H4 (cell line): Measurements from ENCODE around the gene CIB4. TPM values are rescaled to one million over a fixed set of nuclear protein-coding genes. Genes with fewer than 3 reads are reported as not detected.
"Not testable (repeated sequence)": the region's sequence is repeated elsewhere in the genome, so short reads cannot be mapped to it uniquely, and the experiment has no call there.

Source experiments
- DNase-seq: peaks from one replicate; pipeline ENCODE4 v3.0.0-alpha.2; 2015; ENCODE audit warnings: low spot score
- total RNA-seq: library from RNA; depleted of rRNA; stranded (reverse); fragments of >200 nt; shearing (Covaris generic); gene quantifications from 2 replicates; pipeline ENCODE4 v1.2.3, GENCODE V29; 2014

CIB4 gene
- total RNA-seq, 1 experiment from 2014 or later: not detected

DNA sequence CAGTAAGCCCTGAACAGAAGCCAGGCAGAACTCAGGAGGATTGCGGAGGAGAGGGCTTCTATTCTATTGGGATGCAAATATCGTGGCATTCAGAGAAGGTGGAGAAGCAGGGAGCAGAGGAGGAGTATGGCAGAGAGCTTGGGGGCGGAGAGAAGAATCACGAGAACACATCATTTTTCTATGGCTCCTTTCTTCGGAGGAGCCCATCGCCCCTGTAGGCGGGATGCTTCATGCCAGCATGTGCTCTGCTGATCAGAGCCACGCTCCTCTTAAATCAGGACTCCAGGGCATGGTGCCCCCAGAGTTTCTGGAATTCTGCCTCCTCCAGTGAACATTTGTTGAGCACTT is 71.1 kb downstream of the CIB4 start:
- no peak for DNase-seq

DNA sequence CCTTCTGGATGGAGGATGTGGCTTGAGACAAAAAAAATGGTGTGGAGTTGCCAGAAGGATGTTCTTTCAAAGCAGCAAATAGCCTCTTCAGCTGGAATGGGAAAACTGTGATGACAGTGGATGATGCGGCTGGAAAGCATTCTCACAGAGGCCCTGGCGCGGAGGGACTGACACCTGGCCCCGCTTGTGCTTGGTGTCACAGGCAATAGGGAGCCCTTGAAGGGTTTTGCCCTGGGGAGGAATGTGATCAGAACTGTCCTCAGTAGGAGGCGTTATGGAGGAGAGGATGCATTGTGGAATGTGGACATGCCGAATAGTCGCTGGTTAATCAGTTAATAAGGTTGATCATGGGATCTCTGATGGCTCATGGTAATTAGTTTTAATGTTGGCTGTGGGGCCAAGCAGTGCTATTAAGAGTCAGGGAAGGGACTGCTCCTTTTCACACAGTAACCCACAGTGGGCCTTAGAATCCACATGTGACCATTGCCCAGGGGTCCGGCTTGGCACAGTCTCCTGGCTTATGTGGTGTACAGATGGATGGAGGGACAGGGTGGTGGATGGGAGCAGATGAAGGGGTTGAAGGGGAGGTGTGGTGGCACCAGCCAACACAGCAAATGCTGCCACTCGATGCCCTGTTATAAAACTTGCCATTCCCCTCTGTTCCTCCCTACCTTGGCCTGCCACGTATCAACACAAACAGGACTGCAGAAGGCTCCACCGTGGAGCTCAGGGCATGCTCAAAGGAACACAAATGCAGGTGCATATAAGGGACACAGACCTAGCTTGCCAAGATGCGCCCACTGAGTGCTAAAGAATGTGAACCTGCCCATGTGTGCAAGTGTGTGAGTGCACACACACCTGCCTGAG is 71.7 kb downstream of the CIB4 start:
- DNase-seq: no peak

DNA sequence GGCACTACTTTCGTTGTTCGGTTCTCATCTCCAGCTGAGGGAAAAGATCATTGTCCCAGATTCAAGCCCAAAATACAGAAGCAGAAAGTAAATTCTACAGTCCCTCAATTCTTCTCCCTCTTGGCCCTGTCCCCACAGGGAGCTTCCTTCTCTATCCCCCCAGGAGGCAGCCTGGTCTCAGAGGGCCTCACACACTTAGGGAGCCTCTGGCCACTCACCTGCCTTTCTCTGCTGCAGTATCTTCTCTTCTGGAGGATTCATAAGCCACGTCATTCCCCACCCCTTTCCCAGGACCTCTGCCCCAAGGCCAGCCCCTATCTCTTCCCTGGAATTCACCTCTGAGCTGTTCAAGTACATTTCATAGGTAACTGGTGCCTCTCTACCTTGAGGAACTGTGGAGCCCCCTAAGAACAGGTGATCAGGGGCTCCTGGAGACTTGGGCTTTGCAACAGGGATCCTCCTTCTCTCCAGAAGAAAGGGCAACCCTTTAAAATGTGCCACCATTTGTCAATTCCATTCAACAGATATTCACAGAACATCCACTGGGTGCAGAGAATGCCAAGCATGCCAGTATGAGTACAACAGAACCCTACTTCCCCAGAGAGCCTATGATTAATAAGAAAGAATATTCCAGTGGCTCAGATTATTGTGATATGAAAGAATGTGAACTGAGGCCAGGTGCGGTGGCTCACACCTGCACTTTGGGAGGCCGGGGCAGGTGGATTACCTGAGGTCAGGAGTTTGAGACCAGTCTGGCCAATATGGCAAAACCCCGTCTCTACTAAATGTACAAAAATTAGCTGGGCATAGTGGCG is 72.9 kb downstream of the CIB4 start:
- DNase-seq: no peak

DNA sequence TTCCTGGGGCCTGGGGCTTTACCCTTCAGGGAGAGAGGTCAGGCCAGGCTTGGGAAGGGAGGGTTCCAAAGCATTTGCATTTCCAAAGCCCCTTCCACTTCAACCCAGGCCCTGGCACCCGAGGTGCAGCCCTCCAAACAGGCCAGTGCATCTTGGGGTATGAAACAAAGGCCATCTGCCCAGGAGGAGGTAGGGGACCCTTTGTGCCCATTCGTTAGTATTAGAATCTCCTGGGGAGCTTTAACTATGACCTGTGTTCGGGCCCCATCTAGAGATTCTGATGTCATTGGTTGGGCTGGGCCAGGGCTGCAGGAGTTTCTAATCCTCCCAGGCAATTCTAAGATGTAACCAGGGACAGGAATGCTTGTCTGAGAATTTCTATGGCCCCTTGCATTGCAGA is 73.6 kb downstream of the CIB4 start:
- no peak for DNase-seq

DNA sequence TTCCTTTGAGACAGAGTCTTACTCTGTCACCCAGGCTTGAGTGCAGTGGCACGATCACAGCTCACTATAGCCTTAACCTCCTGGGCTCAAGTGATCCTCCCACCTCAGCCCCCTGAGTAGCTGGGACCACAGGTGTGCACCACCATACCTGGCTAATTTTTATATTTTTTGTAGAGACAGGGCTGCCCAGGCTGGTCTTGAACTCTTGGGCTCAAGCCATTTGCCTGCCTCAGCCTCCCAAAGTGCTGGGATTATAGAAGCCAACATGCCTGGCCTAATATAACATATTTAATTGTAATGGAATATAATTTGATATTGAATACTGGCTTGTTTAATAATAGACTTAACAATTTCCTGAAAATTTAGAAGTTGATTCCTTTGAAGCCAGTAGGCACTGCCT is 74.4 kb downstream of the CIB4 start:
- DNase-seq: not testable (repeated sequence)

DNA sequence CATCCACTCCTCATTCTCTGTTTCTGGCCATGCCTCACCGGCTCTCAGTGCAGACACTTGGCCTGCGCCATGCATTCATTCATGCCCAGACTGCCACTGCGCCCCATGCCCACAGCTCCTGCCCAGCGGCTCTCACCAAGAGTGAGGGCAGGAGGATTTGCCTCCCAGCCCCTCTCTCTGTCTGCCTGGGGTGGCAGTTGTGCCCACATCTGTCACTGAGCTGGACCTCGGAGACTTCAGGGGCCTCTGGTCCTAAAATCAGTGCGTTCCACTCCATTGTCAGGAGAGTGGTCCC is 75.1 kb downstream of the CIB4 start:
- DNase-seq: no peak

DNA sequence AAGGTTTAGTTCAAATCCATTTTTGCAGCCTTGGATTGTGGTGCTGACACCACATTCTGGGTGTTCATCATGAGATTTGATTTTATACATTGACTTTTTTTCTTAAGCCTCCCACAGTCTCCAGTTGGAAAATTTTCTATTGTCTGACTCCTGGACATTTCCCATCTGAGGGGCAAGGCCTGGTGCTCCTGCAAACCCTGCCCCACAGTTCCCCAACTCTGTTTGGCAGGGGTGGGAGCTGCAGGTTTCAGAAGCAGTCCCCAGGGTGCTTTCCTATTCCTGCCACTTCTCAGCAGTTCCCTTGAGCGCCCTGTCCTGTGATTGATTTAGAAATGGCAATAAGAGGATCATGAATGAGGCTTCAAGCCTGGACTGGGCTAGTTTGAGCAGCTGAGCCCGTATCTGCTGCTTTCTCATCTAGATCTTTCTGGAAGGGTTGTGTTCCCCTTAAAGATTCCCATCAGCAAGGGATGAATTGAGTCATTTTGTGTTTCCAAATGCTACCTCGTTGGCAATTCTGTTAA is 77.0 kb downstream of the CIB4 start:
- no peak for DNase-seq

DNA sequence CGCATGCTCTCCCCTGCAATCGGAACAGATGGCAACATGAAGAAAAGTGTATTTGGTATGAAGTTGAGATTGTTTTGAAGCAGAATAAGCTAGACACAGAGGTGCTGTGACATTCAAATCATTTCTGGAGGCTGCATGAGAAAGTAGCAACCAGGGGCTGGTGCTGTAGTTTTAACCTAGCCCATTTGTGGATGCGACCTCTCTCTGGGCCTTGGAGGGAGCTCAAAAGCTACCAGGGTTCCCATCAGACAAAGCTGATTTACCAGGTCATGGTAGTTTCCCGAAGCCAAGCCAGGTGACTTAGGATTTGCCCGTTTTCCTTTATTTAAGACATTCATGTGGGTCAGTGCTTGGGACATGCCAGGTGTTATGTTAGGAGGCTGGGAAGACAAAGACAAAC is 77.5 kb downstream of the CIB4 start:
- no peak for DNase-seq

DNA sequence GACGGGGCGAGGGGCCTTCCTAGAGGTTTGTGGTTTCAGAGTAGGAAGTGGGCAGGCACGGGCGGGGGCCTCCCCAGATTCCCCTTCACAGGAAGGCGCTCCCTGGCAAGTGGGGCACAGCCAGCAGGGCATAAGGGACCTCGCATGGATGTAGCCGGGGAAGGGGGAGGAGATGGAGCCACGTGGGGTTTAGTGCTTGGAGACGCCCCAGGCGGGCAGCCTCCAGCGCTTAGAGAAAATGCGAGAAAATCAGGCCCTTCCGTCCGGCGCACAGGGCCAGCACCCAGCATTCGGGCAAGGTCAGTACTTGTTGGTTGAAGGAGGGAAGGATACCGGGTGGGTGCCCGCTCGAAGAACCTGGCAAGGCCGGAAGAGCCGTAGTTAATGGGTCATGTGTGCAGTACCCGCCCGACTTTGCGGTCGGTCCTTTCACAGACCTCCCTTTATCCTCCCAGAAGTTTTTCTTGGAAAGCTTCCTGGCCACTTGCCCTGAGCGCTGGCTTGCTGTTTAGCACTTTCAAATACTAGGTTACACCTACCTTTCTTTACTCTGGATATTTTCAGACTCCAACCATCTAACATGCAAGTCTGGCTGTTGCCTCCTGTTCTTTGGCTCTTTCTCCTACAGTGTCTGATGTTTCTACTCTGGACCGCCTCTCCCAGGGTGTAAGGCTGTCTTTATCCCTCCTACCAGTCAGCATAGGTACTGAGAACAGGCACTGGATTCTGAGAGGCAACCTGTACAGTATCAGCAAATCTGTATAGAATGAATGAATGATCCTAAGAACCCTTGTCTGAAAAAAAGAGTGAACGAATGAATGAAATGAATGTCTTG is 78.1 kb downstream of the CIB4 start:
- peak; percentile 81 for DNase-seq

DNA sequence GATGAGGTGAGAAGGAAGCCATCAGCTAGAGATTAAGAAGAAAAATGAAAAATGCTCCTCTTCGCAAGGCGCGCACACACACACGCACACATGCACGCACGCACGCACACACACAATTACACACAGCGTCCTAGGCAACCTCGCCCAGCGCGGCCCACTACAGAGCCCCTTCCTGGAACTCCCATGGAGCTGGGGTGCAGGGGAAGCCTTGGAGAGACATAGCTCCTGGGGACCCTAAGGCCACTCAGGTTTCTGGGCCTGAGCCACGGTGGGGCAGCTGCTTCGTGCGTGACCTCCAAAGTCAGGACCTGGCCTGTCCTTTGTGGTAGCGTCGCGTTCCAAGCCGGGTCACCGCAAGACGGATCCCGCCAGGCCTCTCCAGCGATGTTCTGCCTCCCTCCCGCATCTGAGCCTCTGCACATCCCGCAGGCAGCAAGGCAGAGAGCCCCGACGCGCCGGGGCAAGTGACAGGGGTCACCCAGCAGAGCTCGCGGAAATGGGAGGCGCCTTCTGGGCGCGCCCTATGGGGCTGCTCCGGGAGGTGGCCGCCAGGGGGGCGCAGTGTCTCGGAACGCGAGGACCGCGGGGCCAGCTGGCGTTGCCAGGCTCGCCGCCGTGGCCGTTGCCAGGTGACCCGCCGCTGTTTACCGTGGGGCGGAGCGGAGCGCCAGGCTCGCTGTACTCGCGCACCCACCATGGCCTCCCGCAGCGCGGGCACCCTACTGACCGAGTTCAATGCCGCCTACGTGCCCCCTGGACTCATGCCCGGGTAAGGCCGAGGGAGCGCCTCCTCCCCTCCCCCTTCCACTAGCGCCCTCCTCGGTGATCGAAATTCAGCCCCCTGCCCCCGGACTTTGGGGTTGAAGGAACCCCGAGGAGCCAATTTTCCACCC is 79.0 kb downstream of the CIB4 start:
- DNase-seq: peak; percentile 68

DNA sequence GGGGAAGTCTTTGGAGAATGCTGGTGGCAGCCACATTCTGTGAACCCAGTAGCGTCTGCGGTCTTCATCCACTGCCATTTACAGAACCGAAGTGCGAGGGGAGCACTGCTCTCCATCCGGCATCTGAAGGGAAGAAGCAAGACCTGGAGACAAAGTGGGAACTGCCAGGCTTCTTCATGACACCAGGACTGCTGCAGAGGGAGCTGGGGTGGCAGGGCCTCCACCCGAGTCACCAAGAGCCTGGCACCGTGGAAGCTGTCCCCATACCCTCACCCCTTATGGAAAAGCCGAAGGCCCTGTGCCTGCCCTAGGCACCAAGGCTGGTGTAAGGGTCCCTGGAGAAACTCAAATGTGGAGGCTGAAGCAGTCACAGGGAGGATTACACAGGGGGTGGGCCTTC is 79.8 kb downstream of the CIB4 start:
- no peak for DNase-seq

DNA sequence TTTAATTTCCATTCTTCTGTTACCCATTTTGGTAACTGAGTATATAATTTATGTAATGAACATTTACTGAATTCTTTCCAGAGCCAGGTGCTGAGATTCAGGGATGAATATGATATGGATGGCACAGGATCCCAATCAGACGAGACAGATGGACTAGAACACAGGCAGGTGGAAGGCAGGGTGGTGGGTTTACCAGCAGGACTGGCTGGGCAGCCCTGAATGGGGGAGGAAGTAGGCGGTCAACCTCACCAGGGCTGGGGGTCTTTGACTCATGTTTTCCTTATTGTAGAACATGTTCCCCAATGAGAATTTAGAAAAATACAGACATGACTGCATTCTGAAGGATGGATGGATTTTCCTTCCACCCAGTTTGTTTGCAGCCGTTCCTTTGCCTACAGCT is 80.3 kb downstream of the CIB4 start:
- DNase-seq: no peak

DNA sequence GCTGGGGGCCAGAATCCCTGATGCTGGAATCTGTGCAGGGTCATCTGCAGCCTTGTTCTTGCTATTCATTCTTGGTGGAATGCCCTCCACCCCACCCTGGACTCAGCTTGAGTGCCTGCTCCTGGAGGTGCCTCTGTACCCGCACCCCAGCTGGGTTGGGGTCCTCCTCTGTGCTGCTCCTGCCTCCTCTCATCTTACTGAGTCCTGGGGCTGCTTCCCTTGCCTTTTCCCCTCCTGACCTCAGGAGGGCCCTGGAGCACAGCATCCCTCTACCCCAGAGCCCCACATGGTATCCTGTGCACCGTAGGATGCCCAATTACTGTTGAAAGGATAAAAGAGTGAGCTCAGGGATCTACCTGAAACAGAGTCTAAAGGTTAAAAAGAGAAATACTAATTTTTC is 81.6 kb downstream of the CIB4 start:
- no peak for DNase-seq

DNA sequence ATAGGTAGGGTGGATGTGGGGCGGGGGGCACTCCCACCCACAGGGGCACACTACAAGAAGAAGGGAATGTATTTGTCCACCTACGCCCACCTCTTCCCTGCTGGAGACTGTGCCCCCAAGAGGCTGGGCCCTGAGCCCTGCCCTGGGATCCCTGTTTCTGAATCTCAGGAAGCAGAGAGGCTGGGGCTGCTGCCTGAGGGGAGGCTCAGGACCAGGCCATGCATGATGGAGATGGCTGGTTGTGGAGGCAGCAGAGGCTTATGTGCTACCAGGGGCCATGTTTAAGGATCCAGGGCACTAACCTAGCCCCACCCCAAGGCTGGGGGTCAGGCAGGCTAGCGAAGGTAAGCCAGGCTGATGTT is 82.1 kb downstream of the CIB4 start:
- no peak for DNase-seq

DNA sequence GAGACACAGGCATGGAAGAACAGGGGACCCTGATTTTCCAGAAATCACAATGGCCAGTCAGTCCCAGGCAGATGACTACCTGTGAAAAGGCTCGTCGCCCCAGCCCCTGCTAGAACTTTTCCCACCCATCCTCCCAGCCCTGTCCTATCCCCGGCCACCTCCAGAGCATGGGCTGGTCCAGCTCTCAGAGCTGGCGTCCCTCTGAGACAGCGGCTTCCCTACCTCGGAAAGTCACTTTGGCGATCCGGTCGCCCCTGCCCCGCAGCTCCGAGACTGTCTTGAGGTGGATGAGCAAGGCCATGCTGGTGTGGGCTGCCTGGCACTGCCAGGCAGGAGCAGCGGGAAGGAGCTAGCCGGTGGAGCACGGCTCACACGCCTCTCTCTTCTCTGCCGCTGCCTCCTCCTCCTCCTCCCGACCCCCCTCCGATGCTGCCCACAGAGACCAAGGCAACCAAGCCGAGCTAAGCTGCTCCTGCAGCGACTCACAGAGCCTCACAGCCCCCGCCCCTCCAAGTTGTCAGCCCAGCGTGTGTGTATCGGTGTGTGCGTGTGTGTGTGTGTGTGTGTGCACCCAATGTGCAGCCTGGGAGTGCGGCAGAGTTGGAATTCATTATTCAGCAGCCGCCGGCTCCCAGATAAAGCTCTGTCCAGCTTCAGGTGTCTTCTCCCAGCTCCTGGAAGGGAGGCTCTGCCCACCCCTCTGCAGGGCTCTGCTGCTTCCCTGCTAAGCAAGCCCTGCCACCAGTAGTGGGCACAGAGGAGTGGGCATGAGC is 82.7 kb downstream of the CIB4 start:
- no peak for DNase-seq

DNA sequence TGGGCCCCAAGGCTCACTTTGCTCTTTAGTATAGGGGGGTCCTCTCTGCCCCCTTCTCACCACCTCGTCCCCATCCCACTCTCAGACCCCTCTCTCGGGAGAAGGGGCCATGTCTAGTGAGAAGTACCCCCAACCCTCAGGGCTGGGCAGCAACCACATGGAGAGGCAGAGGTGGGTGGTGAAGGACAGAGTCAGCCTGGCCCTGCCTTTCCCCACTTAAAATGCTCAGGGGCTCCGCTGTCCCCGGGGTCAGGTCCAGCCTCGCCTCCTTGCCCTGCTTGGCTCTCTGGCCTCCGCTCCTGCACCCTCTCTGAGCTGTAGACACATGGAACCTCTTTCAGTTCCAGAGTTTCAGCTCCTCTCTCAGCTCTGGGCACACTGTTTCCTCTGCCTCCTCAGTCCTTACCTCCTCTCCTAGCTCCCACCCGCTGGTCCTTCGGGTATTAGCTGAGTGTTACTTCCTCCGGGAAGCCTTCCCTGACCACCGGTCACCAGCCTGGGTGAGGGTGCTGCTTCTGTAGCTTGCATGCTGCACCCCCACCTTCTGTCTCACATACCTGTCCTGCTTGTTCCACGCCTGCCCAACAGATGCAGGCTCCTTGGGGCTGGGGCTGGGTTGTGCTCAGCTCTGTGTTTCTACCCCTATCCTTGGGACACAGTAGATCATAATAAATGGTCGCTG is 83.8 kb downstream of the CIB4 start:
- no peak for DNase-seq

DNA sequence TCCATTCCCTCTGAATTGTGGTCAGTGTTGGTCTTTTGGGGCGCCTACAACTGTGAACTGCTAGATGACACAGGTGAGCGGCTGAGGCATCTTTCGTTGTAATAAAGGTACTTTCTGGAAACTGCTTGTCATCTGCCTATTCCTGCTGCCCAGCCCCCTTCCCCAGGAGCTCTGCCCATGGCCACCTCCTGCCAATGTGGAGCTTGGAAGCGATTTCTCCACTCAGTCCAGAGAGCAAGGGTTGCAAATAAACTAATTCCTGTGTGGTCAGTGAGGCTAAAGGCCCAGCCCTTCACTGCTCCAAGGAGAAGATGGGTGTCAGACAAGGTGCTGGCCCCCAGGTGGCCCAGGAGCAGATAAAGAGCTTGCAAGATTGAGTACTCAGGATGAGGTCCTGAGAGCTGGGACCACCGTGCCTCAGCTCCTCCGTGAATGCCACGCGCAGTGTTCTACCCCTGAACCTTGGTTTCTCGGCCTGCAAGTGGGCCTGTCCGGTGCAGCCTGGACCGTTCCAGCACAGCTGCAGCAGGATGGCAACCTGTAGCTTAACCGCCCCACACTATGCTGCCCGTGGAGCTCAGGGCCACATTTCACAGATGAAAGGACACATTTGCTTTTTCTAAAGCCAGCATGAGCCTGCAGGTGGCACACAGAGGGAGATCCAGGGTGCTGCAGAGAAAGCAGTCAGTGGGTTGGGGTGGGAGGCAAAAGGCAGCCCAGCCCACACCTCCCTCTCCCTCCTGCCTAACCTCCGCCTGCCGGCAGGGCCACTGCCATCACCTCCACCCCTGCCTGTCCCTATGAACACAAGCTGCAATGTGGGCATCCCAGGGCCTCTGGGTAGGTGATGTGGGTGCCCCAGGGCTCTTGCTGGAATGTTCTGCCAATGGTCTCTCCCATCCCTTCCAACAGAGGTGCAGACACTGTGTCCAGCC is 84.6 kb downstream of the CIB4 start:
- DNase-seq: no peak

DNA sequence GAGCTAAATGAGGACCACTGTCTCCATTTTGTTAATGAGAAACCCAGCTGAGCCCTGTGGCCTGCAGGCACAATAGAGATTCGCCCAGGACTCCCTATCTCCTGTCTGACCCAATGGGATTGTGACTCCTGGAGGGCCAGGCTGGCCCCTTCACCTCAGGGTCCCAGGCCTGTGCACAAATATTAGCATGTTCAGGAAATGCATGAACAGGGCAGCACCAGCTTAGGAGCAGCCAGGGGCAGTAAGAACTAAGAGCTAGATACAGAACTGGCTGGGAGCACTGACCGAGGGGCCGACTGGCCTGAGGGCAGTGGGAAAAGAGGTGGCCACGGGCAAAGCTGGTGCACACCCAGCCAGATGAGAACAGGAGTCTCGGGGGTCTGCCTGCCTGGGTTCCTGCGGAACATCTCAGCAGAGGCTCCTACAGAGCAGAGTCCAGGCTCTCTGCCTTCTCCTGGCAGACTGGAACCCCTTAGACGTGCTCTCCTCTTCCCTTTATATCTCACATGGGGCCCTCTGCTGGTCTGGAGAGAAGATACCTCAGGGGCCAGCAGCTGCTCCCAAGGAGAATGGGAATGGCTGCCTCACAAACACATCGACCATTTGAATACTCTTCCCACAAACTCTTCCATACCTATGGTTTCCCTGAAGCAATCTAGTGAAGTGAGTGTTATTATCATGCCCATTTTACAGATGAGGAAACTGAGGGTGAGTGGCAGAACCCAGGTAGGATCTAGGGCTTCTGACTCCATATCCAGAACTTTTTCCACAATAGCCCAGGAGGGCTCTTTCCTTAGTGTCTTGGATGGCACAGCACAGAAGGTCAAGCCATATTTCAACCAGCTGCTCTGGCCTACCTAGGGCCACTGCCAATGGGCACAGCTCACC is 85.7 kb downstream of the CIB4 start:
- no peak for DNase-seq
